Left forelimb (tissue), 1 donor: ENCODE measurements around the gene SLC39A1.
"Not testable (repeated sequence)": the region's sequence is repeated elsewhere in the genome, so short reads cannot be mapped to it uniquely, and the experiment has no call there.

Experiments used
- DNase-seq: peaks from one replicate; pipeline ENCODE4 v3.0.0-alpha.2; 2018; ENCODE audit warnings: low spot score

SLC39A1 gene, protein sequence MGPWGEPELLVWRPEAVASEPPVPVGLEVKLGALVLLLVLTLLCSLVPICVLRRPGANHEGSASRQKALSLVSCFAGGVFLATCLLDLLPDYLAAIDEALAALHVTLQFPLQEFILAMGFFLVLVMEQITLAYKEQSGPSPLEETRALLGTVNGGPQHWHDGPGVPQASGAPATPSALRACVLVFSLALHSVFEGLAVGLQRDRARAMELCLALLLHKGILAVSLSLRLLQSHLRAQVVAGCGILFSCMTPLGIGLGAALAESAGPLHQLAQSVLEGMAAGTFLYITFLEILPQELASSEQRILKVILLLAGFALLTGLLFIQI

DNA sequence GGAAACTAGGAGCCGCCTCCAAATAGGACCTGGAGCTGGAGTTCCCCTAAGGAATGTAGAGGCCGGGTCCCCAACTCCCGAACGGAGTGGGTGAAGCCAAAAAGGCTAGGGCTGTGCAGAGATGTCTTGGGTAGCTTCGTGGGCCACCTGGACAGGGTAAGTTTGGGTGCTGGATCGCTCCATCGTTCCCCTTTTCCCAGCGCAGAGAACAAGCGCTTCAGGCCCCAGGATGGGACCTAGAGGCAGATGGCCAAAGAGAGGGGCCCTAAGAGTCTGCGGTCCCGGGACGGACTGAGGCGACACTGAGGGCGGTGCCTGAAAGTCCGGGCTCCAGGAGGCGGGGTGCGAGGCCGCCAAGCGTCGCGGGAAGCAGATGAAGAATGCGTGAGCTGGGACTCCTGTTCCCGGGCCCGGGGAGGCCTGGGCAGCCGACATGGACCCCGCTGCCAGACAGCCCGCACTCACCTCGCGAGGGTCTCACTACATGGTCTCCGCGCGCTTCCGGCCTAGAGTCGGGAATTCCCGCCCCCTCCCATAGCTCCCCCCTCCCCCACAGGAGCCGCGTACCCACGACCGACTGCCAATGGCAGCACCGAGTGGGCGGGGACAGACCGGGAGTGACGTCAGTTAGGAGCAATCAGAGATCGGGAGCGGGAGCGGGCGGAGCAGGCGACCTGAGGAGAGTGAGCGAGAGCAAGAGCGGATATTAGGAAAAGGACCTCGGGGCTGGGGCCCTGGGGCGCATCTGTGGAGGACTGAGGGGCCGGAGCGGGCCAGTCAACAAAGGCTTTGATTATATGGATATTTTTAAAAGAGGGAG, at the start of gene SLC39A1:
Gene SLC39A1, minus strand, starts transcription at position 508 of the 820 bp plus-strand sequence. CDS start 822 bp downstream, outside the sequence.
- DNase-seq, result peak; percentile 98

DNA sequence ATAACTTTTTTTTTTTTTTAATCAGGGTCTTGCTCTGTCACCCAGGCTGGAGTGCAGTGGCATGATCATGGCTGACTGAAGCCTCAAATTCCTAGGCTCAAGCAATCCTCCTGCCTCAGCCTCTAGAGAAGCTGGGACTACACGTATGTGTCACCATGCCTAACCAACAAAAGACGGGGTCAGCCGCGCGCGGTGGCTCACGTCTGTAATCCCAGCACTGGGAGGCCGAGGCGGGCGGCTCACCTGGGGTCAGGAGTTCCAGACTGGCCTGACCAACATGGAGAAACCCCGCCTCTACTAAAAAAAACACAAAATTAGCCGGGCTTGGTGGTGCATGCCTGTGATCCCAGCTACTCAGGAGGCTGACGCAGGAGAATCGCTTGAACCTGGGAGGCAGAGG, 49.2 kb upstream of the SLC39A1 start:
- not testable (repeated sequence) for DNase-seq

DNA sequence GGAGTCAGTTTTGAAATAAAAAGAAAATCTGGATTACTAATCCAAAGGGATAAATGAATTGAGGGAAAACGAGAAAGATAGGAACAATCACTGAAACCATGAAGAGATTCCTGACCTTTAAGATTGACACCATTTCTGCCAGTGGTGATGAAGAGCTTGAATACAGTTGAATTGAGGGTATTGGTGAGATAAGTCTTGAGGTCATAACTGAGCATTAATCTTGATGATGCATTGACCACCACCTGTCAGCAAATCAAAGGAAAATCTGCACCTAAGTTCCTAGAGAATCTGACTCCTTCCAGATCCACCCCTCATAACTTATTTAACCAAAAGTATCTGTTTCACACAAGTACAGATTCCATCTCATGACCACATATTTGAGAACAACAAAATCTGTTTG, 48.8 kb upstream of the SLC39A1 start:
- no peak for DNase-seq

DNA sequence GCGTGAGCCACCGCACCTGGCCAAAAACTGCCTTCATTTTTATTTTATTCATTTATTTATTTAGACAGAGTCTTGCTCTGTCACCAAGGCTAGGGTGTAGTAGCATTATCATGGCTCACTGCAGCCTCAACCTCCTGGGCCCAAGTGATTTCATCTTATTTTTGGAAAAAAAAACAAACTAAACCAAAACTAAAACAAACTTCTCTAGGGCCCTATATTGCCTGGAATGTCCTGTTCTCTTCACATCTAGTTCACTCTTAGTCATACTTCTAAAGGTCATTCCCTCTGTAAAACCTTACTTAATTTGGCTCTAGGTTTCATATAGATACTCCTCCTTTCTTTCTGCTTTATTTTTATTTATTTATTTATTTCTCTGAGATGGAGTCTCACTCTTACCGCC, 42.8 kb upstream of the SLC39A1 start:
- DNase-seq, result no peak

DNA sequence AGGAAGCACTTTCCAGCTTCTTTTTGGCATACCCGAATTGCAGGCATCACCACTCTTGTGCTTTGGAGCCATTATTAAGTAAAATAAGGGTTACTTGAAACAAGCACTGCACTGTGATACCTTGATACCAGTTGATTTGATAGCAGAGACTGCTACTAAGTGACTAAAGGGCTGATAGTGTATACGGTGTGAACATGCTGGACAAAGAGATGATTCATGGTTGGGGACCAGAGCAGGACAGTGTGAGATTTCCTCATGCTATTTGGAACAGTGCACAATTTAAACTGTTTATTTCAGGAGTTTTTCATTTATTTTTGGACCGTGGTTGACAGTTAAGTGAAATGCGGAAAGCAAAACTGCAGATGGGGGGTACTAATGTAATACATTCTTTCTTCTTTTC, 37.1 kb upstream of the SLC39A1 start:
- no peak for DNase-seq

DNA sequence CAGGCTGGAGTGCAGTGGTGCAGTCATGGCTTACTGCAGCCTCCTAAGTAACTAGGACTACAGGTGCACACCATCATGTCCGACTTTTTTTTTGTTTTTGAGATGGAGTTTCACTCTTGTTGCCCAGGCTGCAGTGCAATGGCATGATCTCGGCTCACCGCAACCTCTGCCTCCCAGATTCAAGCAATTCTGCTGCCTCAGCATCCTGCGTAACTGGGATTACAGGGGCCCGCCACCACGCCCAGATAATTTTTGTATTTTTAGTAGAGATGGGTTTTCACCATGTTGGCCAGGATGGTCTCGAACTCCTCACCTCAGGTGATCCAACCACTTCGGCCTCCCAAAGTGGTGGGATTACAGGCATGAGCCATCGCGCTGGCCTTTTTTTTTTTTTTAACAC, 33.5 kb upstream of the SLC39A1 start:
- DNase-seq, result not testable (repeated sequence)

DNA sequence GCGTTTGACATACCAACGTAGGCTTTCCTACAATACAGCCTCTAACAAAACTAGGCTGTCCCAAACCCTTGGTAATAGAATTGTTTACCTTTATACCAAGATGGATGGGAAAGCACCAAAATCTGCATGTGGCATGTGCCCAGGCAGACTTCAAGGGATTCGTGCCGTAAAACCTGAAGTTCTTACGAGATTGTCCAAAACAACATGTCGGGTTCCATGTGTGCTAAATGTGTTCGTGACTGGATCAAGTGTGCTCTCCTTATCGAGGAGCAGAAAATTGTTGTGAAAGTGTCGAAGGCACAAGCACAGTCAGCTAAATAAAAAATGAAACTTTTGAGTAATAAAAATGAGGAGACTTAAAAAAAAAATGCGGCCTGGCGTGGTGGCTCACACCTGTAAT, 32.3 kb upstream of the SLC39A1 start:
- DNase-seq, result no peak

DNA sequence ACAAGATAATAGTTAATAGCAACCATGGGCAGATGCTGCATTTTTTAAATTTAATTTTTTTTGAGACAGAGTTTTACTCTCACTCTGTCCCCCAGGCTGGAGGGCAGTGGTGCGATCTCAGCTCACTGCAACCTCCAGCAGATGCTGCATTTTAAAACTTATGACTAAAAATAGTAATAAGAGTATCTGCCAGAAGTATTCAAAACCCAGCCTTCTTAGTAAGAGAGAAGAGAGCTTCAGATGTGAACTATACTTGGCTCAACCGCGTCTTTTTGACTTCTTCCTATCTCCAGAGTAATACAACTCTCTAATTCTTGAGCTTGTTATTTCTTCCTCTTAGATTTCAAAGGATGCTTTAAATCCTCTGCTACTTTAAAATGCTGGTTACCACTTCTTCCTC, 31.9 kb upstream of the SLC39A1 start:
- no peak for DNase-seq

DNA sequence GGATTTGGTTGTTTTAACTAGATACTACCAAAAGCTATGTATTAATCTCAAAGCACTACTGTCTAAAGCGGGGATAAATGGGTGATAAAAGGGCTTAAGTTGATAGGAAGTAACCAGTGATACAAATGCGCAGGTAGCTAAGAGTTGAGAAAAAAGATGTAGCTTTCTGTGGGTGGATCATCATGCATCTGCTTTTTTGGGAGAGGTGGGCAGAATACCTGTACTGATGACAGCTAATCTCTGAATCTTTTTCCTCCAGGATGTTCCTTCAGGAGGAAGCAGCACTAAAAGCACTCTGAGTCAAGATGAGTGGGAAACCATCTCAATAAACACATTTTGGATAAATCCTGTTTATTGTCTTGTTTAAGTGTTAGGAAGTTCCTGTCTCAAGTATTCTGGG, 28.5 kb upstream of the SLC39A1 start:
- DNase-seq, result no peak

DNA sequence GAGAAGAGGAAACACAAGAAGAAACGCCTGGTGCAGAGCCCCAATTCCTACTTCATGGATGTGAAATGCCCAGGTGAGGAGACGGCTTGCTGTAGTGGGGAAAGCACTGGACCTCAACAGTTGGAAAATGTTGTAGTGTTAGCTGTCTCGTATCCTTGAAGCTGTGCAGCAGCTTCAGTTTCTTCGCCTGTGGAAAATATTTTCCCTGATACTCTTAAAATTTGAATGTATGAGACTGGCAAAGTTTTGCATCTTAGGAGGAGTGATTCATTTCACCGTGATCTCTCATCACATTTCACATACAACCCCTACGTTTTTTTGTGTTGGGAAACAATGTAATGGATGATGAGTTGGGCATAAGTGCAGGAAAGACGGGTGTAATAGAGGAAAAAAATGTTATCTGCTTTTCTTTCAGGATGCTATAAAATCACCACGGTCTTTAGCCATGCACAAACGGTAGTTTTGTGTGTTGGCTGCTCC, 27.9 kb upstream of the SLC39A1 start:
- no peak for DNase-seq

DNA sequence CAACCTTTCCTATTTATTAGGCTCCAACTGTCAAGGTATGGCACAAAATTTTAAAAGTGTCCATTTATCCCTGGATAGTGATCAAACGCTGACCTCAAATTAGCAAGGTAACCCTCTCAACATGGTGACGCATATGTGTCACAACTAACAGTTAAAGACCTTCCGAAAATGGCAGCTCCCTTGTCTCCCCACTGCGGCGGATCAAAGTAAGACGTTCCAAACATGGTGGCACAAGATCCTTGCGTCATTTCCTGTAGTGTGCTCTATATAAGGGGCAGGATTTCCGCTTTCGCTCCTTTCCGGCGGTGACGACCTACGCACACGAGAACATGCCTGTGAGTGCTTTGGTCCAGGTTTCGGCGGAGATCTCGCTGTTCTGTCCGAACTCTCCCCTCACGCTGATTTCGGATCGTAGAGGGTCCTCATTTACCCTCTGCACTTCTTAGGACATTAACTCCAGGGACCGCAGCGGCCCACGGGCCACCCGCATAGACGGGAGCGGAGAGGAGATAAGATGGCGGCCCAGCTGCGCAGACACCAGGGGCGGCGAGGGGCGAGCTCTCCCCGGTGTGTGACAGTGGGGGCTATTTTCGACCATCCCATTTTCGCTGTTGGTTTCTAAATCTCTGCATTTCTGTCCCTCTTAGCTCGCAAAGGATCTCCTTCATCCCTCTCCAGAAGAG, 27.3 kb upstream of the SLC39A1 start, which contains the start of gene RPS27:
Gene RPS27, plus strand, starts transcription at position 295 of the 683 bp plus-strand sequence. Its CDS starts 35 bp downstream, at position 330.
- DNase-seq, result peak; percentile 92

DNA sequence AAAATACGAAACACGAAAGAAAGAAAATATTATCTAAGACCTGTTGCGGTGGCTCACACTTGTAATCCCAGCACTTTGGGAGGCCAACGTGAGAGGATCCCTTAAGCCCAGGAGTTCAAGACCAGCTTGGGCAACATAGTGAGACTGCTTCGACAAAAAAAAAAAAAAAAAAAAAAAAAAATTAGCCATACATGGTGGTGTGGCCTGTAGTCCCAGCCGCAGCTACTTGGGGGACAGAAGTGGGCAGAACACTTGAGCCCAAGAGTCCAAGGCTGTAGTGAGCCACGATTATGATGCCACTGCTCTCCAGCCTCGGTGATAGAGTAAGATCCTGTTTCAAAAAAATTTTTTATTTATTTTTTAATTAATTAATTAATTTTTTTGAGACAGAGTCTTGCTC, 24.3 kb upstream of the SLC39A1 start:
- no peak for DNase-seq

DNA sequence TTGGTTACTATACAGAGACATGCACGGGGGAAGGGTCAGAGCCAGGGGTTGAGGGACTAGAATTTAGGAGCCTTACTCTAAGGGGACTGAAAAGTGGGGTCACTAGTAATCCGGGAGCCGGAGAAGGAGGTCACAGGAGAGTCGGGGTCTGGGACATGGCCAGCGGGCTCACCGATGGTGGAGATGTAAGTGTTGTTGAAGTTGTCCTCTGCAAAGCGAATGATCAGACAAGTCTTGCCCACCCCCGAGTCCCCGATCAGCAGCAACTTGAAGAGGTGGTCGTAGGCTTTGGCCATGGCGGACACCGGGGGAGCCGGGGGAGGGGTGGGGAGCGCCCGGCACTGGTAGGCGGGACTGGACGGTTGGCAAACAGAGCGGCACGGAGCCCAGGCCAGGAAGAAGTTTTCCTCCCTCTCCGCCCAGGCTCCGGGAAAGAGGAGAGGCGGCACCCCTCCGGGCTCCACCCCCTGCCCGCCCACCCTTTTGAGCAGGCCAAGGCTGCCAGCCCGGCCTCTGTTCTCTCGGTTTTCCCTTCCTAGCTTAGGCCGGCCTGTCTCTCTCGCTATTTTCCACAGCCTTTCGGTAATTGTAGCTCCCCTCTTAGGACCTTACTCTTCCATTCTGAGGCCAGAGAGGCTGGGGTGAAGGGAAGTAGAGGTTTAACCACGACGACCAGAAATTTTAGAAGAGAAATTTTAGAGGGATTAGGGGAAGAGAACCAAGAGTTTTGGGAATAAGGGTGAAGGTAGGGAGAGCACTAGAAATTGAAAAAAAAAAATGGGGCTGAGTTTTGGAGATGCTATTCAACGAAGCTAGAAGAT, 22.8 kb upstream of the SLC39A1 start, which contains the start of gene RAB13:
Gene RAB13, minus strand, starts transcription at position 399 of the 821 bp plus-strand sequence. Its CDS starts 103 bp downstream, at position 296.
- peak; percentile 92 for DNase-seq

DNA sequence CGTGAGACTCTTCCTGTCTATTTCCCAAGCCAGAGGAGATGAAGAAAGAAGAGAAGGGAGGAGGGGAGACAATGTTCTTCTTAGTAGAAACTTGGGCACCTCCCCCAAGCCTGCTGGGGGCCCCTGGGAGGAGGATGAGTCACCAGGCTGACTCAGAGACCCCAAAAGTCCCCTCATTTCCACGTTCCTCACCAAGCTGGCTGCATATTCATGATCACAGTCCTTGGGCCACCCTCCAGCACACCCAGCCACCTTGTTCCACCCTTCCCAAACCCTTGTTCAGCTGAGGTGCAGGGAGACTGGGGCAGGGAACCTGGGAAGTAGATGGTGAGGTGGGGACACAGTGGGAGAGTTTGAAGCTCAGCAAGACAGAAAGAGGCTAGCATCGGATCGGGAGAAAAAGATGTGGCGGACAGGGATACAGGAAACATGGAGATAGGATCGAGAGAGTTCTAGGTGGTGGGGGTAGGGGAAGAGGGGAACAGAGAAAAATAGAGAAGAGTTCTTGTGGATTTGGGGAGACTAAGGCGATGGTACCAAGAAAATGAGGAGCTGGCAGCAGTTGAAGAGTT, 22.1 kb upstream of the SLC39A1 start:
- DNase-seq, result no peak

DNA sequence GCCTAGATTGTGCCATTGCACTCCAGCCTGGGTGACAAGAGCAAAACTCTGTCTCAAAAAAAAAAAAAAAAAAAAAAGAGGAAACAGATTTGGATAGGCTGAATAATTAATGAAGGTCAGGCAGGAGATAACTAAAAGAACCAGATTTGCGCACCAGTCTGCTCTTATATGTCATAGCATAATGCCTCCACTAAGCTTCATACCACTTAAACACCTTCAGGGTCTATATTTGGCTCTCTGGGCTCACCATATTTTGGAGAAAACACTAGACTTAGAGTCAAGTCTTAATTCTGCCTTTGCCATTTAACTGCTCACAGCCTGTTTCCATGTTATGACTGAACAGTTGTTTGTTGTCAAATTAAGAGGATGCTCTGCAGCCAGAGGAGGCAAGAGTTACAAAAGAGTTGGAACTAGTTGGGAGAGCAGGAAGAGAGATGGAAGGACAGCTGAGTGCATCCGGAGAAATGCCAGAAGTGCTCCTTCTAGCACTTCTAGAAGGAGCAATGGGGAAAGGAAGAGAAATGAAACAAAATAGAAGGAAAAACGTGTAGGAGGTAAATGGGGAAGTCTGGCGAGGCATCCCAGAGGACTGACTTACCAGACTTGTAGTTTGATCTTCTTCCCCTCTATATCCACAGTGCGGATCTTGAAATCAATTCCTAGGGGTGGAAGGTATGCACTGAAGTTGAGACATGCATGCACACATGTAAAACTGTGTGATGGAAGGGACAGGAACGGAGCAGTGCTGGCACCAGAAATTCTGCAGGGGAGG, 21.0 kb upstream of the SLC39A1 start:
- no peak for DNase-seq

DNA sequence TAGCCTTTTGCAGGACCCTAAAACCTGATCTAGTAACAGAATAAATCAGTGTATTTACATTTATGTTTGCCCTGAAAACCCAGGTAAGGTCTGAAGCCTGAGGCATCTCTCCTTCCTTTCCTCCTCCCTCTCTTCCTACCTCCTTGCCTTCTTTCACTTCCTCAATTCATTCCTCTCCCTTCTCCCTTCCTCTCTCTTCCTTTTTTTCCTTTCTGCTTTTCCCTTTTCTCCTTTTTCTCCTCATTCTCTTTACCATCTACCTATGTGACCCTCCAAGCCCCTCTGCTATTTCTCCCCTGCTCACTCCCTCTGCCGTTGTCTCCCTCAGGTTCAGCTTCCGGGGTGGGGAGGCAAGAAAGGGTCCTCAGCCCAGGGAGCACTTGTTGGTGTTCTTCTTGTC, 18.4 kb upstream of the SLC39A1 start:
- DNase-seq, result not testable (repeated sequence)

DNA sequence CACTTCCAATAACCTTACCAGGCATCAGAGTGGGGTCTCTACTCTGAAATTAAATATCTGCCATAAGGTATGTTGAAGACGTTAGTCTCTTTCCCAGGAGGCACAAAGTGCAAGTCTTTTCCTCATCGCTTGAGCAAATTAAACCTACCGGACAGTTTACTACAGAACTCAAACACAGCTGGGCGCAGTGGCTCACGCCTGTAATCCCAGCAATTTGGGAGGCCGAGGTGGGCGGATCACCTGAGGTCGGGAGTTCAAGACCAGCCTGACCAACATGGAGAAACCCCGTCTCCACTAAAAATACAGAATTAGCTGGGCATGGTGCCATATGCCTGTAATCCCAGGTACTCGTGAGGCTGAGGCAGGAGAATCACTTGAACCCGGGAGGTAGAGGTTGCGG, 15.8 kb upstream of the SLC39A1 start:
- DNase-seq, result not testable (repeated sequence)

DNA sequence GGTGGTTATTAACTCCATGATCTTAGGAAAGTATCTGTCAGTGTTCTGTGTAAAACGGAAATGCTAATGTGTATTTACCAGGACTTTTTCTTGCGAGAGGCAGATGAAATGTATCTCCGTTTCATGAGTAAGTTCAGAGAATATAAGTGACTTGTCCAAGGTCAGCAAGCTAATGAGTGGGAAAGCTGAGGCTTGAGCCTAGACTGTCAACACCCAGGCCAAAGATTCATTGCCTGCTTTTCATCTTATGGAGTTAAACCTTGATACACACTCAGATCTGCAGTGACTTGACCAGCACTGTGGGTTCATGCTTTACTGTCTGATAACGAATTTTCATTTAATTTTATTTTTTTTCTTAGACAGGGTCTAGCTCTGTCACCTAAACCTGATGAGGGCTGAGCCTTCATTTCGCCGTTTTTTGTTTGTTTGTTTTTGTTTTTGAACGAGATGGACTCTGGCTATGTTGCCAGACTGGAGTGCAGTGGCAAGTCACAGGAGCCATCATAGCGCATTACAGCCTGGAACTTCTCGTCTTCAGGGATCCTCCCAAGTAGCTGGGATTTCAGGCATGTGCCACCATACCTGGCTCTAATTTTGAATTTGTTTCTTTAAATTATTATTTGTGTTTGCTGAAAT, 15.1 kb upstream of the SLC39A1 start:
- DNase-seq, result no peak
